ACC112 (cell line): Measurements from ENCODE around the gene MST1.

Experiments
- H2AFZ ChIP-seq: fragments of 200-600 bp; sonication (generic); one replicate; pipeline ENCODE4 v1.6.0; 2017; ENCODE audit warnings: antibody characterized with exemption, low read length; ENCODE audit not compliant: unreplicated experiment
- H3K27ac ChIP-seq: fragments of 200-600 bp; sonication (generic); 2 replicates; pipeline ENCODE4 v1.5.1; 2014; ENCODE audit warnings: low read depth, mild to moderate bottlenecking, antibody characterized with exemption, low read length, moderate library complexity
- H3K27me3 ChIP-seq: fragments of 200-600 bp; sonication (generic); 2 replicates; pipeline ENCODE4 v1.6.1; 2014; ENCODE audit warnings: mild to moderate bottlenecking, antibody characterized with exemption, low read length, moderate library complexity, mixed read lengths; ENCODE audit not compliant: insufficient read depth
- H3K36me3 ChIP-seq: fragments of 200-600 bp; sonication (generic); 2 replicates; pipeline ENCODE4 v1.6.1; 2016; ENCODE audit warnings: mild to moderate bottlenecking, antibody characterized with exemption, low read length, moderate library complexity, mixed read lengths; ENCODE audit not compliant: insufficient read depth
- H3K4me1 ChIP-seq: fragments of 200-600 bp; sonication (generic); one replicate; pipeline ENCODE4 v1.6.1; 2016; ENCODE audit warnings: low read length, mixed read lengths; ENCODE audit not compliant: insufficient read depth, unreplicated experiment, control insufficient read depth
- H3K4me3 ChIP-seq: fragments of 200-600 bp; sonication (generic); 2 replicates; pipeline ENCODE4 v1.5.1; 2014; ENCODE audit warnings: mild to moderate bottlenecking, low read depth, low read length
- H3K79me2 ChIP-seq: fragments of 200-600 bp; sonication (generic); one replicate; pipeline ENCODE4 v1.6.0; 2016; ENCODE audit warnings: low read length; ENCODE audit not compliant: control insufficient read depth, unreplicated experiment, insufficient read depth

The MST1 gene

DNA sequence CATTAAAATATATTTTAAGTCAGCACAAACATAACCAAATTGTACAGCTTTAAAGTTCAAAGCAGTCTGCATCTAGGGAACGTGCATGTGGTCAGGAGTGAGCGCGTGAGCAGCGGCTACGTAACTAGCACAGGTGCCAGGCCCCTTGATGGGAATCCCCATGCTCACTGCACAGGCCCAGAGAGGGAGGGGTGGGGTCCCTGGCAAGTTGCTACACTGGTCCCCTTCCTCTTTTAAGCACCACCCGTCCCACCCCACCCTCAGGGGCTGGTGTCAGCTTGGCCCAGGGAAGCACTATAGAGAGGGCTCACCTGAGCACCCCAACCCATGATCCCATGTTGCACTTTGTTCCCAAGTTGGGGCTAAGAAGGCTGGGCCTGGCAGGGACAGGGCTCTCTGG is 35.3 kb upstream of the MST1 start:
- Histone ChIP-seq H3K36me3 (no peaks in the 10 kb centered on the region), H3K27me3 (no peaks in the 10 kb centered on the region), H3K79me2 (peaks cover 14% of the 10 kb centered on the region), H3K4me1 (peaks cover 15% of the 10 kb centered on the region), H2AFZ (no peak overlapping the region), H3K4me3 (peak overlapping the region; percentile 71), H3K27ac (peak overlapping the region; percentile 78)

DNA sequence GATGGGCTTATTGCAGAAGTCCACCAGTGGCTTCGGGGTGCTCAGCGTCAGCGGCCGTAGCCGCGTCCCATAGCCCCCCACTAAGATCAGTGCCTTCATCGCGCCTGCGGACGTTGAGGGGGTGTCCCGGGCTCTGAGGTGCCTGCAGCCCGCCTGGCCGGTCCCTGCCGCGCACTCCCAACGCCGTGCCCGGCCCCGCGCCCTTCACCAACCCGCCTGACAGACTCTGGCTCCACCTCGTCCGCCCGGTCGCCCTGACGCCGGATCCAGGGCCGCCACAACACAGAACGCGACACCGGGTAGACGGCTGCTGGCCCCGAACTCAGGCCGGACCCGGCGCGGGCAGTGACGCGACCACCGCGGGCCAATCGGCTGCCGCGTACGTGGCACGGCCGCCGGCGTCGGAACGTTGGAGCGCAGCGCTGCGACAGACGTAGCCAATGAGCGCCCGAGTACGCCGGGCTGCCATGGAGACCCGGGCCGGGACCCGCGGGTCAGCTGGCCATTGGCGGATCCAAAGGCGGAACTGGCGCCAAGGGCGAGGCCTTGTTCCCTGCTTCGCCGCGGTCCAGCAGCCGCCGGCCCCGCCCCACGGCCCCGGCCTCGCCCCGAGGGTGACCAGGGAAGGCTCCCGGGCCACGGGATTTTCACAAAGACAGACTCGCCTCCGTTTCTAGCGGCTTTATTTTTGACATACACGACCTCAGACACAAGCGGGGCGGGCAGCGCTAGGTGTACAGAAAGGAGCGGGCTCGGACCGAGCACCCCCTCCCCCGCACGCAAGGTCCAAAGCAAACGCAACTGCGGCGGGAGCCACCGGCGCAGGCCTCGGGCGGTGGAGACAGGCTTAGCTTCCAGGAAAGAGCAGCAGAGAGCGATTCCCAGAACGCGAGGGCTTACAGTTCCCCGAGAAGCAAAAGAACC is 34.6 kb upstream of the MST1 start, which contains the start of gene GMPPB:
Gene GMPPB, minus strand, starts transcription at position 324 of the 924 bp plus-strand sequence. Its CDS starts 225 bp downstream, at position 99.
- Histone ChIP-seq H3K27ac (peak within 1 kb of the TSS; percentile 78), H3K79me2 (peaks cover 14% of the 10 kb centered on the region), H3K36me3 (no peaks in the 10 kb centered on the region), H3K4me1 (peaks cover 15% of the 10 kb centered on the region), H3K27me3 (no peaks in the 10 kb centered on the region), H3K4me3 (peak within 1 kb of the TSS; percentile 88), H2AFZ (no peak within 1 kb of the TSS)

DNA sequence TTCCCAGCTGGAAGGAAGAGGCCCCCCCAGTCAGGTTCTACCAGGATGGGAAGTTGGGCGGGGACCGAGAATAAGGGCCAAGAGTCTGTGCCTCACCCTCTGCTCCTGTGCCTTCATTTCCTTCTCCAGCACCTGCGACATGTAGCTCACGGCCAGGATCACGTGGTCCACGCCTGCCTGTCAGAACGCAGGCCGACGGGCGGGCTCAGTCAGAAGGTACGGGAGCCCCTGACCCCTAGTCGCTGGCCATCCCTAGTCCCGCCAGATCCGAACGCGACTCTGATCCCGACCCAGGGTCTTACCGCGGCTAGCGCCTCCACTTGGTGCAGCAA is 34.0 kb upstream of the MST1 start:
- Histone ChIP-seq H3K4me3 (peak overlapping the region; percentile 88), H3K36me3 (no peaks in the 10 kb centered on the region), H3K27ac (peak overlapping the region; percentile 77), H3K4me1 (peaks cover 15% of the 10 kb centered on the region), H2AFZ (no peak overlapping the region), H3K27me3 (no peaks in the 10 kb centered on the region), H3K79me2 (peaks cover 14% of the 10 kb centered on the region)

- peaks cover 14% of the 10 kb centered on the region for H3K79me2 ChIP-seq
- H3K27ac ChIP-seq: peak overlapping the region; percentile 77; the same call in 1 of the 2 replicates
- H3K27me3 ChIP-seq: no peaks in the 10 kb centered on the region
- H3K4me3 ChIP-seq: peak overlapping the region; percentile 88
- H3K4me1 ChIP-seq: peaks cover 15% of the 10 kb centered on the region
- H3K36me3 ChIP-seq: no peaks in the 10 kb centered on the region
- H2AFZ ChIP-seq: no peak overlapping the region
Measured at GRCh38 chr3:49722896-49723295, 33.6 kb upstream of the MST1 start.

DNA sequence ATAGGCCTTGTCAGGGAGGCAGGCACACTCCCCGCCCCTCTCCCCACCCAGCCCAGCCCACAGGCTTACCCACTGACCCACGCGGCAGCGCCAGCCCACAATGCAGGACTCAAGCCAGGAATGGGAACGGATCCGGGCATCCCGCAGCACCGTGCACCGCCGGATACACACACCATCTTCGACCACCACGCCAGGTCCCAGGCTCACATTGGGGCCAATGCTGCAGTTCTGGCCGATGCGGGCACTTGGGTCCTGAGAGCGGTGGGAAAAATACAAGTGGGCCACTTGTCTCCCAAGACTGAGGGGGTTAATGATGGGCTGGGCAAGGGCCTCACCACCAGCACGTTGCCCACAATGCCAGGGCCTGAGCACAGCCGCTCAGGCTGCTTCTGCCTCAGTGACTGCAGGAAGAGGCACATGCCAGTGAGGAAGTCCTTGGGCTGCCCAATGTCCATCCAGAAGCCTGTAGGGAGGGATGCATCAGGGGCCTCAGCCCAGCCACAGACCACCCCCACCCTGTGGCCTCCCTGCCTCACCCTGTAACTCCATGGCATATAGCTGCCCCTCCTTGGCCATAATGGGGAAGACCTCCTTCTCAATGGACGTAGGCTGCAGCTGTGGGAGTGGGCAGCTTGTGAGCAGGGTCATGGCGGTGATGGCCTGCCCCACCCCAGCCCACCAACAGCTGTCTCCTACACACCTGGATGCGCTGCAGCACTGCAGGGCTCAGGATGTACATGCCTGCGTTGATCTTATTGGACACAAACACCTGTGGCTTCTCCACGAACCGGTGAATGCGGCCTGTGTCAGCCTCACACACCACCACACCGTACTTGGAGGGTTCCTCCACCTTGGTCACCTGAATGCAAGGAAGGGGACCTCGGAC is 32.9 kb upstream of the MST1 start:
- Histone ChIP-seq H3K79me2 (peaks cover 14% of the 10 kb centered on the region), H2AFZ (no peak overlapping the region), H3K4me1 (peaks cover 15% of the 10 kb centered on the region), H3K27me3 (no peaks in the 10 kb centered on the region), H3K36me3 (no peaks in the 10 kb centered on the region), H3K27ac (no peak overlapping the region), H3K4me3 (peak overlapping the region; percentile 88)

DNA sequence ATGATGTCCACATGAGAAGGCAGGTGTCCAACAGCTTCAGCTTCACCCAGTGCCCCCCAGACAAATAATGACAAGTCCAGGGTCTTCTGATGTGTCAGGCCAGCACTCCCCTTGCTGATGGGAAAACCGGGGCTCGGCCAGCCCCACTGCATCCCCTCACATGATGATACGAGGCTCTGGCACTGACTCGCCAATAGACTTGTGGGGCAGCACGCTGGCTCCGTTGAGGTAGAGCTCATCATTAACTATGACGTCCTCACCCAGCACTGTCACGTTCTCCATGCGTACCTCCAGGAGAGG is 32.3 kb upstream of the MST1 start:
- no peaks in the 10 kb centered on the region for H3K27me3 ChIP-seq
- H3K27ac ChIP-seq: no peak overlapping the region
- H3K4me3 ChIP-seq: no peak overlapping the region
- H3K36me3 ChIP-seq: no peaks in the 10 kb centered on the region
- H2AFZ ChIP-seq: no peak overlapping the region
- H3K4me1 ChIP-seq: peaks cover 15% of the 10 kb centered on the region
- peaks cover 14% of the 10 kb centered on the region for H3K79me2 ChIP-seq

DNA sequence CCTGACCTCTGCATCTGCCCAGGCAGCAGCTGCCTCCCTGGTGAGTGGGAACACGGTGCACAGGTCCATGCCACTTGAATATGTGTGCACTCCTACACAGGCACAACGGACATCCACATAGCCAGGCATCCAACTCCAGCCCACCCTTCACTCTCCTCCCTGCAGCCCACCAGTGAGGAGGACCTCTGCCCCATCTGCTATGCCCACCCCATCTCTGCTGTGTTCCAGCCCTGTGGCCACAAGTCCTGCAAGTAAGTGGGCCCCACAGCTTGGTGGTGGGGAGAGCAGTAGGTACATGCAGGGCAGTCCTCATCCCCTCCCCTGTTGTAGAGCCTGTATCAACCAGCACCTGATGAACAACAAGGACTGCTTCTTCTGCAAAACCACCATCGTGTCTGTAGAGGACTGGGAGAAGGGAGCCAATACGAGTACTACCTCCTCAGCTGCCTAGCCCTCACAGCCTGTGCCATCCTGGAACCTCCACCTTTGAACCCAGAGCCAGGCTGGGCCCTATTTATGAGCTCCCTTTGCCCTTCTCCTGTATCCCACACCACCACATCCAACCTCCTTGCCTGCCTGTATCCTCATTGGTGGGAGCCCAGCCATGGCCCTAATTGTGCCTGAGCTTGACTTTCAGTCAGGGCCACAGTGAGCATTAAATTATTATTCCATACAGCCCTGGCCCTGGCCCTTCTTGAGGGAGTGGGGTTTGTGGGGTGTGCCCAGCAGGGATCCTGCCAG is 31.8 kb upstream of the MST1 start:
- Histone ChIP-seq H3K27ac (no peak overlapping the region), H3K4me1 (peaks cover 15% of the 10 kb centered on the region), H2AFZ (no peak overlapping the region), H3K4me3 (no peak overlapping the region), H3K36me3 (no peaks in the 10 kb centered on the region), H3K27me3 (no peaks in the 10 kb centered on the region), H3K79me2 (peaks cover 14% of the 10 kb centered on the region)

DNA sequence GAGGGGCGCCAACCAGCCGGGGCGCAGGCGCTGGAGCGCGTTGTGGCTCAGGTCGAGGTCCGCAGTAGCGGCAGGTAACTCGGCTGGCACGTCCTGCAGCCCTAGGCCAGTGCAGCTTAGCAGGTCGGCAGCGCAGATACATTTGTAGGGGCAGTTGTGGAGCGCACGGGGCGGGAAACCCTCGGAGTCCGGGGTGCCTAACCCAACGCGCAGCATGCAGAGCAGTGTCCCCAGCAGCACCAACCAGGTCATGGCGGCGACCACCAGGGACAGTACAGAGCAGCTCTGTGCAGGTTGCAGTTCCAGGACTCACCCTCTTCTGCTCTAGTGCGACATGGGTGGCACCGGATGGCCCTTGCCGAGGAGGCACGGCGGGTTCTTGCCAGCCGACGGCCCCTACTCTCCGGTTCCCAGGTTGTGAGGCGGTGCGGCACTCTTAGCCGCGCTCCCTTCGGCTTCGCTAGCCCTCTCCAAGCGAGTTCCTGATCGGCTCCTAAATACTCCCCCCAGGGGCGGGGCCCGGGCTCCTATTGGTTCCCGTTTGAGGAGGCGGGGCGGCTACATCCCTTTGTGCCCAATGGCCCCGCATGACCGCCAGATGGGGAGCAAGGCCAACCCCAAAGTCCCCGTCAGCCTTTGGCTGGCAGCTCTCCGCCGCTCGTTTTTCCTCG is 30.1 kb upstream of the MST1 start, which contains the start of gene AMIGO3:
Gene AMIGO3, minus strand, starts transcription at position 471 of the 671 bp plus-strand sequence. Its CDS starts 219 bp downstream, at position 252.
- Histone ChIP-seq H3K27me3 (no peaks in the 10 kb centered on the region), H3K79me2 (peaks cover 14% of the 10 kb centered on the region), H3K27ac (no peak within 1 kb of the TSS), H2AFZ (no peak within 1 kb of the TSS), H3K4me3 (peak within 1 kb of the TSS; percentile 70), H3K36me3 (no peaks in the 10 kb centered on the region), H3K4me1 (peaks cover 9% of the 10 kb centered on the region)

DNA sequence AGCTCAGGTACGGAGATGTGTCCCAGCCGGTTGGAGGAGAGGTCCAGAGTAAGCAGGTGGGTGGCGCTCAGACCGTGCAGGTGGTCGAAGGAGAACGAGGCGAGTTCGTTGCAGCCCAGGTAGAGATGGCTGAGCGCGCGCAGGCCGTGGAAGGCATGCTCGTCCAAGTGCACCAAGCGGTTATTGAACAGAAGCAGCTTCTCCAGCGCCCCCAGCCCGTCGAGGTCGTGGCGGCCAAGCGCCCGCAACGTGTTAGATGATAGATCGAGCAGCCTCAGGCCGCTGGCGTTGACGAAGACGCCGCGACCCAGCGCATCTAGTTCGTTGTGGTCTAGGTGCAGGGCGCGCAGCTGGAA is 29.6 kb upstream of the MST1 start:
- H3K27ac ChIP-seq: no peak overlapping the region
- peak overlapping the region; percentile 70 for H3K4me3 ChIP-seq
- peaks cover 14% of the 10 kb centered on the region for H3K79me2 ChIP-seq
- H3K36me3 ChIP-seq: no peaks in the 10 kb centered on the region
- H3K27me3 ChIP-seq: no peaks in the 10 kb centered on the region
- H2AFZ ChIP-seq: no peak overlapping the region
- H3K4me1 ChIP-seq: peaks cover 8% of the 10 kb centered on the region
